ENCODE data around the gene ZNF799. TPM values are rescaled to one million over a fixed set of nuclear protein-coding genes. Genes with fewer than 3 reads are reported as not detected.
A peak's percentile ranks its signal among the peaks of the same experiment; 100 is the strongest.
"Not testable (repeated sequence)": the region's sequence is repeated elsewhere in the genome, so short reads cannot be mapped to it uniquely, and the experiment has no call there.

The ZNF799 gene
- total and polyA plus RNA-seq, 8 donors, result 1.5 to 5.5 (median 2.3) TPM

DNA sequence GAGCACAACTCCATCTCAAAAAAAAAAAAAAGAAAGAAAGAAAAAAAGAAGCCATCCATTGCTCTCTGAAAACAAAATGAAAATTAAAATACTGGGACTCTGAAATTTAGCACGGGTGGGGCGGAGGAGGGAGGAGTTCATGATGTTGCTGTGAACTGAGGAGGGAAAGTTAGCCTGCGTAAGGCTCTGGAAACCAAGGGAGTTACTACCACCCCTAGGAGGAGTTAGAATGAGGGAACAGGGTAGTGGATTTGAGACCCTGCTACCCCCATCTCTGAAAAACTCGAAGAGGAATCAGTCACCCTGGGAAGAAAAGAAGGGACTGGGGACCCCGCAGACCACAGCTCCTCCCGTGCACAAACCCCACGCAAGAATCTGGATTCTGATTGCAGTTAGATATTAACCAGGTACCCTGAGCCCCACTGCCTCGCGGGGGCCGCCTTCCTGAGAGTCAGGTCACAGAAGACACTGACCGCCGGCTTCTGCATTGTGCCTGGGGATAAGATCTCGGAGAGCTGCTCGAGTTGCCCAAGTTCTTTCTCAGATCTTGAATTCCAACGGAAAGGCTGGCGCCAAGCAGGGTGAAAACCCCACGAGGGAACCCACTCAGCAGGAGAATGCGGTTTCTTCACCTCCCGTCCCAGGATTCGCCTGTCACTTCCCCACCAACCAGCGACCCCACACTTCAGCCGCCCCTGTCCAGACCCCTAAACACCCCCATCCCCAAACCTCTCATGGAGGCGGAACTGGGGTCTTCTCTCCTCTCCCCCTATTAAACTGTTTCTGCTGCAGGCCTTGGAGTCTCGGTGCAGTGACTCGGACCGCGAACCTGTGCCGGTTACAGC is 36.5 kb downstream of the ZNF799 start:
- FAIRE-seq, result no peak
- Histone ChIP-seq H3K27me3 (no peaks in the 10 kb centered on the region), H3K9me3 (no peaks in the 10 kb centered on the region), H3K27ac (peak overlapping the region; percentile 85 to 91 (median 91)), H3K4me3 (peak overlapping the region; percentile 84 to 94 (median 88)), H3K36me3 (no peaks in the 10 kb centered on the region), H3K4me1 (peaks cover 0 to 11% (median 0%) of the 10 kb centered on the region in 3 donors)
- WGBS, 2 donors, result 6 to 7% methylated on average over 28 of the region's 28 CpGs
- intact Hi-C loops (cut with DNase I), result no loop called here
- TF ChIP-seq, protein P1, sequence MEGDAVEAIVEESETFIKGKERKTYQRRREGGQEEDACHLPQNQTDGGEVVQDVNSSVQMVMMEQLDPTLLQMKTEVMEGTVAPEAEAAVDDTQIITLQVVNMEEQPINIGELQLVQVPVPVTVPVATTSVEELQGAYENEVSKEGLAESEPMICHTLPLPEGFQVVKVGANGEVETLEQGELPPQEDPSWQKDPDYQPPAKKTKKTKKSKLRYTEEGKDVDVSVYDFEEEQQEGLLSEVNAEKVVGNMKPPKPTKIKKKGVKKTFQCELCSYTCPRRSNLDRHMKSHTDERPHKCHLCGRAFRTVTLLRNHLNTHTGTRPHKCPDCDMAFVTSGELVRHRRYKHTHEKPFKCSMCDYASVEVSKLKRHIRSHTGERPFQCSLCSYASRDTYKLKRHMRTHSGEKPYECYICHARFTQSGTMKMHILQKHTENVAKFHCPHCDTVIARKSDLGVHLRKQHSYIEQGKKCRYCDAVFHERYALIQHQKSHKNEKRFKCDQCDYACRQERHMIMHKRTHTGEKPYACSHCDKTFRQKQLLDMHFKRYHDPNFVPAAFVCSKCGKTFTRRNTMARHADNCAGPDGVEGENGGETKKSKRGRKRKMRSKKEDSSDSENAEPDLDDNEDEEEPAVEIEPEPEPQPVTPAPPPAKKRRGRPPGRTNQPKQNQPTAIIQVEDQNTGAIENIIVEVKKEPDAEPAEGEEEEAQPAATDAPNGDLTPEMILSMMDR (IDR thresholded peaks at IDR 0.05), result no peak
- DNase-seq, result peak in 5 of 6 donors; percentile 19 to 67 (median 21)
- peak; percentile 3 to 5 (median 4) for ATAC-seq

DNA sequence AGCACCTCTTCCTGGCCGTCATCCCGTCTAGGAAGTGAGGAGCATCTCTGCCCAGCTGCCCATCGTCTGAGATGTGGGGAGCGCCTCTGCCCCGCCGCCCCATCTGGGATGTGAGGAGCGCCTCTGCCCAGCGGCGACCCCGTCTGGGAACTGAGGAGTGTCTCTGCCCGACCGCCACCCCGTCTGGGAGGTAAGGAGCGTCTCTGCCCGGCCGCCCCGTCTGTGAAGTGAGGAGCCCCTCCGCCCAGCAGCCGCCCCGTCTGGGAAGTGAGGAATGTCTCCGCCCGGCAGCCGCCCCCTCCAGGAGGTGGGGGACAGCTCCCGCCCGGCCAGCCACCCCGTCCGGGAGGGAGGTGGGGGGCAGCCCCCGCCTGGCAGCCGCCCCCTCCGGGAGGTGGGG is 38.8 kb downstream of the ZNF799 start:
- H3K27me3 ChIP-seq; ATAC-seq; H3K4me3 ChIP-seq; H3K27ac ChIP-seq; FAIRE-seq; H3K9me3 ChIP-seq; intact Hi-C loops (cut with DNase I); H3K36me3 ChIP-seq: not testable (repeated sequence)
- H3K4me1 ChIP-seq, result peaks cover 0 to 11% (median 0%) of the 10 kb centered on the region in 3 donors
- WGBS, 2 donors, result 97% methylated on average over 29 to 30 of the region's 30 CpGs
- peak in 2 of 6 donors; percentile 31 to 72 for DNase-seq

DNA sequence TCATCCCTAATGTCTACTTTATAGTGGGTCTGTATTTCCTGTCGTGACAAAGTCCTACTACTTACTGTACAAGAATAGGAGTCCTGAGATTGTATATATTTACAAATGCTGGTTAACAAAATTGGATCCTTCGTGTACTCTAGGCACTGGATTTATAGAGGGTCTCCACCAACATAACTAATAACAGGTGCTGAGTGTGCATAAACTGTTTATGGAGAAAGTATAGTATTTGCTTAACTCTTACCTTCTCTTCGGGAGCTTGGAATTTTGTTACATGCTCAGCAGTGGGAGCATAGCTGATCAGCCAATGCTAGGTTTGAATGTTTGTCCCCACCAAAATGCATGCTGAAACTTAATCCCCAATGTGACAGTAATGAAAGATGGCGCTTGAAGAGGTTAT is 47.7 kb downstream of the ZNF799 start:
- TF ChIP-seq, protein P1 (IDR thresholded peaks at IDR 0.05), result no peak
- H3K9me3 ChIP-seq, result no peaks in the 10 kb centered on the region
- no peaks in the 10 kb centered on the region for H3K27me3 ChIP-seq
- intact Hi-C loops (cut with DNase I), result no loop called here
- H3K27ac ChIP-seq, result no peak overlapping the region
- peaks cover 0 to 22% (median 13%) of the 10 kb centered on the region in 3 donors for H3K36me3 ChIP-seq
- no peak overlapping the region for H3K4me3 ChIP-seq
- no peak for FAIRE-seq
- ATAC-seq, result no peak
- DNase-seq, result no peak
- no peaks in the 10 kb centered on the region for H3K4me1 ChIP-seq
- 94 to 95% methylated on average over 4 of the region's 4 CpGs for WGBS, 2 donors

DNA sequence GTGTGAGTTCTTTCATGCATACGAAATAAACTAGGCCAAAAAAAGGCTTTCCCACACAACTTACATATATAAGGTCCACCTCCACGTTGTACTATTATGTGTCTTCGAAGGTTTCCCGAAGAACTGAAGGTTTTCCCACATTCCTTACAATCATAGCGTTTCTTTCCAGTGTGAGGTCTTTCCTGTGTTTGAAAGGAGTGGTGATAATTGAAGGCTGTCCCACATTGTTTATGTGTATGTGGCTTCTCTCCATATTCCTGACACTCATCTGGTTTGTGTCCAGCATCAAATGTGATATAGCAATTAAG is 50.2 kb downstream of the ZNF799 start:
- ATAC-seq (no peak), DNase-seq (no peak), FAIRE-seq (no peak)
- Histone ChIP-seq H3K27ac (no peak overlapping the region), H3K27me3 (no peaks in the 10 kb centered on the region), H3K4me1 (no peaks in the 10 kb centered on the region), H3K4me3 (no peak overlapping the region), H3K9me3 (no peaks in the 10 kb centered on the region), H3K36me3 (peaks cover 0 to 22% (median 13%) of the 10 kb centered on the region in 3 donors)
- intact Hi-C loops (cut with DNase I), result no loop called here
- WGBS, 2 donors, result 94% methylated on average over 5 of the region's 5 CpGs
- TF ChIP-seq, protein P1 (IDR thresholded peaks at IDR 0.05), result no peak

DNA sequence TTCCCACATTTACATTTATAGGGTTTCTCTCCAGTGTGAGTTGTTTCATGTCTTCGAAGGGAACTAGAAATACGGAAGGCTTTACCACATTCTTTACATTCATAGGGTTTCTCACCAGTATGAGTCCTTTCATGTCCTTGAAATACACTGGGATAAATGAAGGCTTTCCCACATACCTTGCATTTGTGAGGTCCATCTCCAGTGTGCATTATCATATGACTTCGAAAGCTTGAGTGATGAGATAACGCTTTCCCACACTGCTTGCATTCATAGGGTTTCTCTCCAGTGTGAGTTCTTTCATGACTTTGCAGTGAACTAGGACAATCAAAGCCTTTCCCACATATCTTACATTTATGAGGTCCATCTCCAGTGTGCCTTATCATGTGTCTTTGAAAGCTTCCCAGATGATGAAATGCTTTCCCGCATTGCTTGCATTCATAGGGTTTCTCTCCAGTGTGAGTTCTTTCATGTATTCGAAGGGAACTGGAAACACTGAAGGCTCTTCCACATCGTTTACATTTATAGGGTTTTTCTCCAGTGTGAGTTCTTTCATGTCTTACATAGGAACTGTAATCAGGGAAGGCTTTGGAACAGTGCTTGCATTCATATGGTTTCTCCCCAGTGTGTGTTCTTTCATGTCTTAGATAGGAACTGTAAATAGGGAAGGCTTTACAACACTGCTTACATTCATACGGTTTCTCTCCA is 50.7 kb downstream of the ZNF799 start:
- Histone ChIP-seq H3K36me3 (peaks cover 0 to 22% (median 13%) of the 10 kb centered on the region in 3 donors), H3K9me3 (no peaks in the 10 kb centered on the region), H3K4me3 (no peak overlapping the region), H3K4me1 (no peaks in the 10 kb centered on the region), H3K27ac (no peak overlapping the region), H3K27me3 (no peaks in the 10 kb centered on the region)
- ATAC-seq, result no peak
- FAIRE-seq, result no peak
- intact Hi-C loops (cut with DNase I), result no loop called here
- WGBS, 2 donors, result 96 to 98% methylated on average over 8 of the region's 8 CpGs
- DNase-seq, result no peak
- TF ChIP-seq, protein P1 (IDR thresholded peaks at IDR 0.05), result no peak

Data from pancreas (tissue), 10 donors.